AML-193 (cell line): ENCODE data around the gene KTN1.

Source experiments
- DNase-seq, 2 experiments: peaks; one replicate each; lab custom pipeline; 2025; lab: John Stamatoyannopoulos, UW

The KTN1 gene

GRCh38 chr14:55610713-55611370, 30.8 kb downstream of the KTN1 start:
- DNase-seq: no peak

DNA sequence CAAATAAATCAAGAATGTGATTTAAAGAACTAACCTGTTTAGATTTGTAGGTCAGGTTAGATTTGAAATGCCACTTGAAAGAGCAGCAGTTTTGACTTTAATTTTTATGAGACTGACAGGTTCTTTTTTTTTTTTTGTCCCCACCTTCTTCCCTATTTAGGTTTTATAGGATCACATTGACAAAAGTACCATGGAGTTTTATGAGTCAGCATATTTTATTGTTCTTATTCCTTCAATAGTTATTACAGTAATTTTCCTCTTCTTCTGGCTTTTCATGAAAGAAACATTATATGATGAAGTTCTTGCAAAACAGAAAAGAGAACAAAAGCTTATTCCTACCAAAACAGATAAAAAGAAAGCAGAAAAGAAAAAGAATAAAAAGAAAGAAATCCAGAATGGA, 31.9 kb downstream of the KTN1 start:
- DNase-seq: no peak

DNA sequence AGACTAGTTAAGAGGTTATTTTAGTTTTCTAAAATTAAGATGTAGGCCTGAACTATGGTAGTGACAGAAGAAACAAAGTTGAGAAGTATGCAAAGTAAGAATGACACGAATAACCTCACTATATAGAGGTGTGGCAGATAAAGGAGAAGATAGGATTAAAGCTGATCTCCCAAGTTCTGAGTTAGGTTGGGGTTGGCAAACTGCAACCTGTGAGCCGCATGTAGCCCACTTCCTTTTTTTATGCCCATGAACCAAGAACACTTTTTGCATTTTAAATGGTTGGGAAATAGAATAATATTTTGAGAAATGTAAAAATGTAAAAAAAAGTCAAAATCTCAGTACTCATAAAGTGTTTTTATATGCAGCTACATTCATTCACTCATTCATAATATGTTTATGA, 34.3 kb downstream of the KTN1 start:
- no peak for DNase-seq

GRCh38 chr14:55620277-55620676, 40.3 kb downstream of the KTN1 start:
- no peak for DNase-seq

- DNase-seq: no peak
Measured at GRCh38 chr14:55620981-55621380, 41.0 kb downstream of the KTN1 start.

GRCh38 chr14:55621391-55621790, 41.4 kb downstream of the KTN1 start:
- no peak for DNase-seq

DNA sequence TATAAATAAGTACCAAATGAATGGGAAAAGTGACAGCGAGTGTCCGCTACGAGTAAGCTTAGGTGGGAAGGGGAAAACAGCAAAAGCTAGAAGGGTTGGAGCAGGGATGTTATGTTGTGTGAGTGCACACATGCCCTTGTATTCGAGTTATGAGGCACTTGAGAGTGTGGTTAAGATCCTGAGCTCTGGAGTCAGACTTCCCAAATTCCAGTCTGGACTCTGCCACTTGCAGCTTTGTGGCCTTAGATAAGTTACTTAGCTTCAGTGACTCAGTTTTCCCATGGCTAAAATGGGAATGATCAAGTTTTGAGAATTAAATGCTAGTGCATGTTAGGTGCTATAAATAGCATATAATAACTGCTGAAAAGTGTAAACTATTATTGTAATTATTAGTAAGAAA, 44.9 kb downstream of the KTN1 start:
- no peak for DNase-seq

- DNase-seq: no peak
Measured at GRCh38 chr14:55625481-55625880, 45.5 kb downstream of the KTN1 start.

DNA sequence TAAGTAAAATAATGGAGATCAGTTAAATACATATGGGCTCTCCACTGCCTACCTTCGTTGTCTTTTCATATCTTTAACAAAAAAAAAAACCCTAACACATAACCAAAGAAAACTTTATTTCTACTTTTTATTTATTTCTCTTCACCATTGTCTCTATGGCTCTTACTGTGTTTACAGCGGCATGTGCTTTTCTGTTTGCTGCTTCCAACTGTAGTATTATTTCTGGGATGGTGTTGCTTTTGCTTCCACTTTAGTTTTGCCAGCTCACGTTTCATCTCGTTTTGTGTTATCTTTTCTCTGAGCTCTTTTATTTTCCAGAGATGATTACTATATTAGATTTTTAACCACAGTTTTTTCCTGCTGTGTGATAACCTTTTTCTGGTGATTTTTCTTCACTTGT, 46.1 kb downstream of the KTN1 start:
- no peak for DNase-seq

DNA sequence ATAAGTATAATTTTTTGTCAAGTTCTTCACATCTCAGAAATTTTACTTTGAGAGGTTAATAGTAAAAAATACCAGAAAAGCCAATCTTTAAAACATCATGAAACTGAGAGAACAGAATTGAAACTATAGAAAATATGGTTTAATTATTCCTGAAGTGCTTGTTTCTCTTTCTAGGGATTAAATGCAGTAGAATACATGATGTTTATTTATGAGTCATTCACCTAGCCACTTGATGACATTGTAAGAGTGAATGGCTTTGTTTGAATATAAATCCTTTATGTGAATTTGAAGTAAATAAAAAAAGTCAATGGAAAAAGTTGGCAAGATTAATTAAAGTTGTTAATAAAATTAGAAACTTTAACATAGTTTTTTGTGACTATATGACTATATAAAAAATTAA, 48.4 kb downstream of the KTN1 start:
- no peak for DNase-seq

DNA sequence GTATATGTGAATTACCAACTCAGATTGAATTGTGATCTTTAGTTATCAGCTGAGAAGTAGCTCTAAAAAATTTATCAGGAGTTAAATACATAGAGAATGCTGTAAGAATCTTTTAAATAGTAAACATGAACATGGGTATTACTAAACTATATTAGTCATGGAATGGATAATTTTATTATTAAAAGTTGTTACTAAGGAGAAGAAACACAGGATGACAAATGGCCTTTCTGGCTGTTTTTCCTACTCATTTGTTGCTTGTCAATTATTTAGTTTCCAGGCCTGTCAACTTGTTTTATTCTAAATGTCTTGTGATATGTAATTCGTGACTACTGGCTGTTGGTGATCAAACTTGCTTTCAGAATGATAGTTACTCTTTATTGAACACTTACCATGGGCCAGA, 58.7 kb downstream of the KTN1 start:
- no peak for DNase-seq

- no peak for DNase-seq
Measured at GRCh38 chr14:55641290-55641689, 61.3 kb downstream of the KTN1 start.

- DNase-seq: no peak
Measured at GRCh38 chr14:55641954-55642353, 61.9 kb downstream of the KTN1 start.

DNA sequence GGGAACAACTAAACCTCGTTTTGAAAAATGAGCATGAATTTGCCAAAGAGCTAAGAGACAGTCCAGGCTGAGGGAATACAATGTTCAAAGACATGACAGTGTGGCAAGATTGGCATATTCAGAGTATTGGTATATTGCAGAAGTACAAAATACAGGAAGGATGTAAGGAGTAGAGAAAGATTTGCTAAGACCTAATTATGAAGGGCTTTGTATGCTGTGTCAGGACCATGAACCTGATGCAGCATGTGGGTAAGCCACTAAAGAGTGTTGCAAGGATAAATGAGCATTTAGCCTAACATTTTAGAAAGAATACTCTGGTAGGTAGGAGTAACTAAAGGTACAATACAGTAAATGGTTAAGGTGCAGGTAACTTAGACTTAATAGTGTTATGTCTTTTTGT, 65.1 kb downstream of the KTN1 start:
- DNase-seq: peak; percentile 85 to 90

- no peak for DNase-seq
Measured at GRCh38 chr14:55645845-55646832, 66.1 kb downstream of the KTN1 start.

DNA sequence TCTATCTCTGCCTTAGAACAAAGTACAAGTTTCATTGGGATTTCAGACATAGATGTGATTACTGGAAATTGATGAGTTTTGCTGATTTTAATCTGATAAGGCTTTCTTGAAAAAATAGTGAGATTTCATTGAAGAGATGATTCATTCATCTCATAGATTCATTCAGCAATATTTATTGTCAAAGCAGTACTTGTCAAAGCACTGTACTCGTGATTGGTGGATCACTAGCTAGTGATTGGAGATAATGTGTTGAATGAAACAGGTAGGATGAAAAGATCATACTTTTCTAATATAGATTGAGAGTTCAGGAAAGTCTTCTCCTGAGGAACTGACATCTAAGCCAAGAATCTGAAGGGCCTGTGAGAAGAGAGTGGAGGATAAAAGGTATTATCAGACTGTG, 71.0 kb downstream of the KTN1 start:
- DNase-seq: no peak

DNA sequence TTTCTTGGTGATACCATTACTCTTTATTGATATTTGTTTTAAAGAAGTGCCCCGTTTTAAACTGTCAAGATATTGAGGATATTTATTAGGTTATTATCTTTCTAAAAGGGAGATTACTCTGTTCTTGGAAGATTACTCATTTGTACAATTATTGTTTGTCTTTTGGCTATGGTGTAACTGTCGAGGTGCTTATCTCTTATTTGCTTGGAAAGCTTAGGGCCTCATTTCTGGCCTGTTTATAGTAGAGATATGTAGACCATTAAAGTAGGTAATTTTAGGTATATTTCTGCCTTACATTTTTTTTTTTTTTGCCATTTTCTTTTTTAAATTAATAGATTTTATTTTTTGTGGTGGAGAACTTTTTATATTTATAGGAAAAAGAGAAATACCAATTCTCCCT, 74.2 kb downstream of the KTN1 start:
- no peak for DNase-seq

- no peak for DNase-seq
Measured at GRCh38 chr14:55661029-55661428, 81.0 kb downstream of the KTN1 start.

DNA sequence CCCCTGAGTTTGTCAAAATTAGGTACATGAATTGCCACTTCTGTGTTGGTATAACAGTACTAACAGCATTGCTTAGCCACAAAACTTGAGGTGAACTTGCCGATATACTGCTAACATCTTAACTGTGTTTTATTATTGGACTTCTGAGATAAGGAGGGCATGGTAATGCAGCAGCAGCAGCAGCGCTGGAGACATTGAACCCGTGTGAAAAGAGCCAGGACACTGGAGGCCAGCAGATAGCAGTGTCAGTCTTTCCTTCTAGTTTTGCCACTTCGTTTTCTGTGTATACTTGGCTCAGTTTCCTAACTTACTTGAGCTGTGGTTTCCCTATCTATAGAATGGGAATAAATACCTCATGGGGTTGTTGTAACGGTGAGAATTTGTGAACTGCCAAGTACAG, 82.7 kb downstream of the KTN1 start:
- no peak for DNase-seq

- DNase-seq: no peak
Measured at GRCh38 chr14:55665067-55665675, 85.2 kb downstream of the KTN1 start.

DNA sequence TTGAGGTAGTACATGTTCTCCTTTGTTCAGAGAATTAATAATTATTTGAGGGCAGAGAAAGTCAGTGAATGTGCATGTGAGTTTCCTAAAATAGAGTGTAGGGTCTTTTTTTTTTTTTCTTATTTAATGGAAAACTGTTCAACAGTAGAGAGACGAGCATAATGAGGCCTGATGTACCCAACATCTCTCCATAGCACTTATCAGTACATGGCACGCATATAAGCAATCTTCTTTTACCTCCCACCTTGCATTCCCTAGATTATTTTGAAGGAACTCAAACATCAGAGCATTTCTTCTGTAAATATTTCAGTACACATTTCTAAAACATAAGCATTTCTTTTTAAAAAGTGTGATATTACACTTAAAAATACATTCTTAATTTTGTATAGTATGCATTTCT, 87.8 kb downstream of the KTN1 start:
- no peak for DNase-seq

DNA sequence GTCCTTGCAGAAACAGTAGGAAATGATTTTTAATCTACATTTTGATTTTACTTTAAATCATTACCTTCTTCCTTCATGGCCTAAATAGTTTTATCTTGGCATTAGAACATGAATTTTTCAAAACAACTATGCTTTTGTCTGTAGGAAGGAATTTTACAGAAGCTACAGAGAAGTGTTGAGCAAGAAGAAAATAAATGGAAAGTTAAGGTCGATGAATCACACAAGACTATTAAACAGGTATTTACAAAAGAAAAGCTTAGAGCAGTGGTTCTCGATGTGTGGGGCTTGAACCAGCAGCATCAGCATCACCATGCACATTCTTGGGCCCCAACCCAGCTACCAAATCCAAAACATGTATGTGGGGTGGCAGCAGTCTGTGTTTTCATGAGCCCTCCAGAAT, 91.6 kb downstream of the KTN1 start:
- DNase-seq: no peak

GRCh38 chr14:55673048-55673447, 93.0 kb downstream of the KTN1 start:
- DNase-seq: no peak
